A549 (cell line): ENCODE results near the gene ZNF200. TPM values are rescaled to one million over a fixed set of nuclear protein-coding genes. Genes with fewer than 3 reads are reported as not detected.
A peak's percentile ranks its signal among the peaks of the same experiment; 100 is the strongest.
"Not testable (repeated sequence)": the region's sequence is repeated elsewhere in the genome, so short reads cannot be mapped to it uniquely, and the experiment has no call there.

Experiments
- ATAC-seq, 2 experiments: fragments of 200-7000 bp in 1 of 2; fragments of >200 bp in 1 of 2; cut with Nextera tagmentation in 1 of 2; cut with Tn5 transposase in 1 of 2; 3 replicates each; pipeline versions ENCODE4 v1.8.0 to v1.9.1; 2018 to 2020; ENCODE audit warnings: mild to moderate bottlenecking in 1 of 2, moderate library complexity in 1 of 2
- CTCF ChIA-PET: fragments of 300-600 bp; sonication (Branson Sonifier 250); formaldehyde crosslinking; extraction: SDS; loops from one replicate; lab custom pipeline; 2021; ENCODE audit warnings: antibody characterized with exemption, inconsistent platforms; lab: Yijun Ruan, JAX
- POLR2A ChIA-PET: fragments of 350-600 bp; formaldehyde crosslinking; extraction: SDS; loops from one replicate; lab custom pipeline; 2021; ENCODE audit warnings: antibody characterized with exemption, inconsistent platforms; lab: Yijun Ruan, JAX
- DNase-seq, 2 experiments: peaks; one replicate each; pipeline versions ENCODE4 v3.0.0 to v3.0.0-alpha.2; 2011 to 2016; ENCODE audit warnings: low read depth in 1 of 2, low spot score in 1 of 2
- FAIRE-seq: peaks from 2 replicates; lab custom pipeline; 2011; peaks lifted over from hg19 to GRCh38; lab: Jason Lieb, UNC
- H3K27ac ChIP-seq, 2 experiments: fragments of >200 bp; sonication (Bioruptor Twin); formaldehyde crosslinking; 3 replicates each; pipeline ENCODE4 v1.5.1; 2016 to 2017
- H3K4me1 ChIP-seq: fragments of >200 bp; sonication (Bioruptor Twin); formaldehyde crosslinking; 3 replicates; pipeline ENCODE4 v1.6.1; 2016
- H3K4me2 ChIP-seq: fragments of >200 bp; sonication (Bioruptor Twin); formaldehyde crosslinking; 3 replicates; pipeline ENCODE4 v1.6.1; 2016
- H3K4me3 ChIP-seq: fragments of >200 bp; sonication (Bioruptor Twin); formaldehyde crosslinking; 3 replicates; pipeline ENCODE4 v1.5.1; 2016
- H3K9me3 ChIP-seq: fragments of >200 bp; sonication (Bioruptor Twin); formaldehyde crosslinking; 3 replicates; pipeline ENCODE4 v1.6.1; 2016
- BHLHE40 ChIP-seq: IDR thresholded peaks from 2 replicates; pipeline ENCODE4 v1.6.1; 2012; ENCODE audit warnings: low read depth, low read length, inconsistent platforms
- CHD2 ChIP-seq: fragments of 150-350 bp; IDR thresholded peaks from 2 replicates; pipeline ENCODE4 v1.6.1; 2014; ENCODE audit warnings: low read length; ENCODE audit not compliant: partially characterized antibody
- CHD4 ChIP-seq: fragments of 200-600 bp; sonication (generic); IDR thresholded peaks from 2 replicates; pipeline ENCODE4 v1.6.1; 2016; ENCODE audit warnings: antibody characterized with exemption, mild to moderate bottlenecking, borderline replicate concordance
- EHF ChIP-seq: fragments of 250-450 bp; sonication (Bioruptor Pico); IDR thresholded peaks from 2 replicates; pipeline ENCODE4 v1.5.0; 2020; ENCODE audit warnings: mild to moderate bottlenecking
- EHMT2 ChIP-seq: fragments of 200-600 bp; sonication (generic); IDR thresholded peaks from 2 replicates; pipeline ENCODE4 v1.6.1; 2016; ENCODE audit warnings: antibody characterized with exemption, low read depth, mild to moderate bottlenecking, moderate library complexity
- EP300 ChIP-seq, 2 experiments: fragments of >200 bp; sonication (Bioruptor Twin); formaldehyde crosslinking; IDR thresholded peaks; 2 replicates in 1 of 2; 3 replicates in 1 of 2; pipeline ENCODE4 v1.6.1; 2016 to 2017
- ESRRA ChIP-seq: fragments of 150-350 bp; IDR thresholded peaks from 2 replicates; pipeline ENCODE4 v1.6.1; 2014; ENCODE audit warnings: mild to moderate bottlenecking, low read length, borderline replicate concordance
- FOSL2 ChIP-seq, 2 experiments: fragments of 450-650 bp in 1 of 2; fragments of >200 bp in 1 of 2; sonication (Bioruptor Twin) in 1 of 2; formaldehyde crosslinking; IDR thresholded peaks; 2 replicates each; pipeline versions ENCODE4 v1.5.0 to v1.6.1; 2016 to 2020; ENCODE audit warnings: mild to moderate bottlenecking in 1 of 2, moderate library complexity in 1 of 2
- FOXS1 ChIP-seq: fragments of 250-450 bp; sonication (Bioruptor Pico); IDR thresholded peaks from 2 replicates; pipeline ENCODE4 v1.5.0; 2020; ENCODE audit warnings: mild to moderate bottlenecking, moderate library complexity
- GATA3 ChIP-seq: IDR thresholded peaks from 2 replicates; pipeline ENCODE4 v1.6.1; 2012; ENCODE audit warnings: borderline replicate concordance
- HEYL ChIP-seq: fragments of 250-450 bp; sonication (Bioruptor Pico); IDR thresholded peaks from 2 replicates; pipeline ENCODE4 v1.8.0; 2021; ENCODE audit warnings: mild to moderate bottlenecking, moderate library complexity
- HOXB5 ChIP-seq: fragments of 250-450 bp; sonication (Bioruptor Pico); IDR thresholded peaks from 2 replicates; pipeline ENCODE4 v1.5.0; 2020; ENCODE audit warnings: mild to moderate bottlenecking, moderate library complexity
- JUNB ChIP-seq: fragments of >200 bp; sonication (Bioruptor Twin); formaldehyde crosslinking; IDR thresholded peaks from 2 replicates; pipeline ENCODE4 v1.6.1; 2016
- KDM5A ChIP-seq: fragments of 200-600 bp; sonication (generic); IDR thresholded peaks from 2 replicates; pipeline ENCODE4 v1.6.1; 2016; ENCODE audit warnings: antibody characterized with exemption, mild to moderate bottlenecking
- MAZ ChIP-seq: fragments of 150-350 bp; IDR thresholded peaks from 2 replicates; pipeline ENCODE4 v1.6.1; 2014; ENCODE audit warnings: antibody characterized with exemption, low read depth, low read length, borderline replicate concordance
- NPAS2 ChIP-seq: fragments of 250-450 bp; sonication (Bioruptor Pico); IDR thresholded peaks from 2 replicates; pipeline ENCODE4 v1.8.0; 2022; ENCODE audit warnings: mild to moderate bottlenecking, moderate library complexity, borderline replicate concordance
- NR3C1 ChIP-seq: fragments of >200 bp; sonication (Bioruptor Twin); formaldehyde crosslinking; IDR thresholded peaks from 3 replicates; pipeline ENCODE4 v1.6.1; 2017
- PHF8 ChIP-seq: fragments of 200-600 bp; sonication (generic); IDR thresholded peaks from 2 replicates; pipeline ENCODE4 v1.6.1; 2016; ENCODE audit warnings: low read depth, mild to moderate bottlenecking, antibody characterized with exemption, moderate library complexity, borderline replicate concordance
- POLR2A ChIP-seq: IDR thresholded peaks from 2 replicates; pipeline ENCODE4 v1.6.1; 2012; ENCODE audit warnings: mild to moderate bottlenecking, low read length
- RAD21 ChIP-seq, 2 experiments: fragments of >200 bp in 1 of 2; sonication (Bioruptor Twin) in 1 of 2; formaldehyde crosslinking in 1 of 2; IDR thresholded peaks in 1 of 2; conservative IDR thresholded peaks in 1 of 2; 2 replicates in 1 of 2; 3 replicates in 1 of 2; pipeline ENCODE4 v1.6.1; 2012 to 2018; ENCODE audit warnings: inconsistent platforms in 1 of 2
- RARB ChIP-seq: fragments of 250-450 bp; sonication (Bioruptor Pico); IDR thresholded peaks from 2 replicates; pipeline ENCODE4 v1.8.0; 2021; ENCODE audit warnings: mild to moderate bottlenecking, moderate library complexity
- RFX5 ChIP-seq: fragments of 450-650 bp; IDR thresholded peaks from 2 replicates; pipeline ENCODE4 v1.7.1; 2014; ENCODE audit warnings: antibody characterized with exemption, mild to moderate bottlenecking, moderate library complexity
- TFCP2L1 ChIP-seq: fragments of 250-450 bp; sonication (Bioruptor Pico); IDR thresholded peaks from 2 replicates; pipeline ENCODE4 v1.5.0; 2021; ENCODE audit warnings: mild to moderate bottlenecking
- TP53 ChIP-seq: fragments of 250-450 bp; sonication (Bioruptor Pico); IDR thresholded peaks from 2 replicates; pipeline ENCODE4 v1.5.0; 2021; ENCODE audit warnings: mild to moderate bottlenecking, moderate library complexity
- WGBS: methylation state at CpG from one replicate; pipeline ENCODE4 v1.1.6; 2017; ENCODE audit errors: missing lambda C conversion rate; 5-methylcytosine and 5-hydroxymethylcytosine counted together
- polyA plus RNA-seq, 4 experiments: library from polyadenylated mRNA; depleted of rRNA in 3 of 4; stranded (reverse); fragments of >200 nt; fragmentation: RNase III in 1 of 4; extraction: RNeasy Plus Mini Kit Qiagen cat#74134 plus additional on column Dnase treatment in 1 of 4; gene quantifications; 2 replicates in 3 of 4; 3 replicates in 1 of 4; pipeline ENCODE4 v1.2.3, GENCODE V29; 2011 to 2017
- TF ChIP-seq, protein P1 (sequence below): fragments of 150-350 bp; IDR thresholded peaks from 2 replicates; pipeline ENCODE4 v1.6.1; 2014; ENCODE audit warnings: low read depth, mild to moderate bottlenecking, low read length
- TF ChIP-seq, protein P2 (sequence below): fragments of 450-650 bp; IDR thresholded peaks from 2 replicates; pipeline ENCODE4 v1.6.1; 2014; ENCODE audit warnings: antibody characterized with exemption
- TF ChIP-seq, protein P3 (sequence below): IDR thresholded peaks from 2 replicates; pipeline ENCODE4 v1.6.1; 2012; ENCODE audit warnings: low read depth, borderline replicate concordance
- TF ChIP-seq, protein P4 (sequence below): fragments of 250-450 bp; sonication (Bioruptor Pico); IDR thresholded peaks from 2 replicates; pipeline ENCODE4 v1.5.0; 2020; ENCODE audit warnings: low read depth, mild to moderate bottlenecking, moderate library complexity
- TF ChIP-seq, protein P5 (sequence below): IDR thresholded peaks from 2 replicates; pipeline ENCODE4 v1.6.1; 2012

ZNF200 gene
- polyA plus RNA-seq, 2 of the 4 experiments (the other 2 are of a cell fraction): 6.9 to 7.5 TPM

DNA sequence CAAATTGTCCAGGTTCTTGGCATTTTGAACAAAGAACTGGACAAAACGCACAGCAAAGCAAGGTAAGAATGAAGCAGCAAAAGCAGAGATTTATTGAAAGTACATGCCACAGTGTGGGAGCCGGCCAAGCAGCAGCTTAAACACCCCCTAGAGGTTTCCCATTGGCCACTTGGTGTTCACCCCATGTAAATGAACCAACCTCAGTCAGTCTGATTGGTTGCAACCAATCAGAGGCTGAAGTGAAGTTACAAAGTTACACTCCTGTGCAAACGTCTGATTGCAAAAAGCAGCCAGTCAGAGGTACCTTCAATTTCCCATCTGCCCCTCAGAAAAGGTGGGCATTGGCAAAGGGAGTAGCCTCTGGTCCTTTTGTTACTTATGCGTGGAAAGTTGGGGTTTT, 39.5 kb upstream of the ZNF200 start:
- Histone ChIP-seq H3K4me1 (no peaks in the 10 kb centered on the region), H3K4me2 (no peak overlapping the region), H3K4me3 (no peak overlapping the region), H3K27ac (no peak overlapping the region), H3K9me3 (peaks cover 8% of the 10 kb centered on the region; the same call in 1 of the 3 replicates)
- ChIA-PET CTCF (no interaction called here), POLR2A (no interaction called here)
- TF ChIP-seq CHD4 (no peak), FOXS1 (CRISPR knock-in tag) (no peak), JUNB (no peak), TP53 (CRISPR knock-in tag) (no peak), FOSL2 (IDR thresholded peaks at IDR 0.05) (no peak), FOSL2 (CRISPR knock-in tag; IDR thresholded peaks at IDR 0.05) (no peak), NPAS2 (CRISPR knock-in tag) (no peak), EHMT2 (no peak), NR3C1 (no peak), RAD21 (conservative IDR thresholded peaks at IDR 0.05 in 1 of 2, IDR thresholded peaks at IDR 0.05 in 1 of 2) (no peak), EP300 (IDR thresholded peaks at IDR 0.05) (no peak), RARB (CRISPR knock-in tag) (no peak), GATA3 (no peak), EHF (CRISPR knock-in tag) (no peak), HEYL (CRISPR knock-in tag) (no peak)
- TF ChIP-seq, protein P1, sequence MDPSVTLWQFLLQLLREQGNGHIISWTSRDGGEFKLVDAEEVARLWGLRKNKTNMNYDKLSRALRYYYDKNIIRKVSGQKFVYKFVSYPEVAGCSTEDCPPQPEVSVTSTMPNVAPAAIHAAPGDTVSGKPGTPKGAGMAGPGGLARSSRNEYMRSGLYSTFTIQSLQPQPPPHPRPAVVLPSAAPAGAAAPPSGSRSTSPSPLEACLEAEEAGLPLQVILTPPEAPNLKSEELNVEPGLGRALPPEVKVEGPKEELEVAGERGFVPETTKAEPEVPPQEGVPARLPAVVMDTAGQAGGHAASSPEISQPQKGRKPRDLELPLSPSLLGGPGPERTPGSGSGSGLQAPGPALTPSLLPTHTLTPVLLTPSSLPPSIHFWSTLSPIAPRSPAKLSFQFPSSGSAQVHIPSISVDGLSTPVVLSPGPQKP: no peak
- TF ChIP-seq, protein P2, sequence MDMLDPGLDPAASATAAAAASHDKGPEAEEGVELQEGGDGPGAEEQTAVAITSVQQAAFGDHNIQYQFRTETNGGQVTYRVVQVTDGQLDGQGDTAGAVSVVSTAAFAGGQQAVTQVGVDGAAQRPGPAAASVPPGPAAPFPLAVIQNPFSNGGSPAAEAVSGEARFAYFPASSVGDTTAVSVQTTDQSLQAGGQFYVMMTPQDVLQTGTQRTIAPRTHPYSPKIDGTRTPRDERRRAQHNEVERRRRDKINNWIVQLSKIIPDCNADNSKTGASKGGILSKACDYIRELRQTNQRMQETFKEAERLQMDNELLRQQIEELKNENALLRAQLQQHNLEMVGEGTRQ: no peak
- no peak for FAIRE-seq
- ATAC-seq: peak in 1 of 2 experiments; percentile 53; a peak in 1 of 6 replicates
- DNase-seq: no peak
- 43% methylated on average over 4 of the region's 4 CpGs for WGBS

DNA sequence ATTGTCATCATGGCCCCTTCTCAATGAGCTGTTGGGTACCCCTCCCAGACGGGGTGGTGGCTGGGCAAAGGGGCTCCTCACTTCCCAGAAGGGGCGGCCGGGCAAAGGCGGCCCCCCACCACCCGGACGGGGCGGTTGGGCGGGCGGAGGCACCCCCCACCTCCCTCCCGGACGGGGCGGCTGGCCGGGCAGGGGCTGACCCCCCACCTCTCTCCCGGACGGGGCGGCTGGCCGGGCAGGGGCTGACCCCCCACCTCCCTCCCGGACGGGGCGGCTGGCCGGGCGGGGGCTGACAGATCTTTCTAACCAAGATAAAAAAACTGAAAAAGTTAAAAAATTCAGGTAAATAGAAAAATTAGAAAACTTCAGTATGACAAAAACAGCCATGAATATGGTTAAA, 36.3 kb upstream of the ZNF200 start:
- ATAC-seq, H3K4me1 ChIP-seq, POLR2A ChIA-PET, H3K4me3 ChIP-seq, H3K9me3 ChIP-seq, H3K4me2 ChIP-seq, FAIRE-seq, CTCF ChIA-PET, H3K27ac ChIP-seq, DNase-seq: not testable (repeated sequence)
- WGBS: 86% methylated on average over 6 of the region's 22 CpGs

DNA sequence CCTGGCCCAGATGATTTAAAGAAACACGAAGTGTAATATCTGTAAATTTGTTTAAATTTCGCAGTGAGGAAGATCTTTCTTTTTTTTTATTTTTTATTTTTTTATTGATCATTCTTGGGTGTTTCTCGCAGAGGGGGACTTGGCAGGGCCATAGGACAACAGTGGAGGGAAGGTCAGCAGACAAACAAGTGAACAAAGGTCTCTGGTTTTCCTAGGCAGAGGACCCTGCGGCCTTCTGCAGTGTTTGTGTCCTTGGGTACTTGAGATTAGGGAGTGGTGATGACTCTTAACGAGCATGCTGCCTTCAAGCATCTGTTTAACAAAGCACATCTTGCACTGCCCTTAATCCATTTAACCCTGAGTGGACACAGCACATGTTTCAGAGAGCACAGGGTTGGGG, 35.8 kb upstream of the ZNF200 start:
- H3K9me3 ChIP-seq, CTCF ChIA-PET, H3K4me2 ChIP-seq, POLR2A ChIA-PET, H3K4me3 ChIP-seq, H3K4me1 ChIP-seq, DNase-seq, FAIRE-seq, ATAC-seq, H3K27ac ChIP-seq: not testable (repeated sequence)
- 52% methylated on average over 5 of the region's 5 CpGs for WGBS

DNA sequence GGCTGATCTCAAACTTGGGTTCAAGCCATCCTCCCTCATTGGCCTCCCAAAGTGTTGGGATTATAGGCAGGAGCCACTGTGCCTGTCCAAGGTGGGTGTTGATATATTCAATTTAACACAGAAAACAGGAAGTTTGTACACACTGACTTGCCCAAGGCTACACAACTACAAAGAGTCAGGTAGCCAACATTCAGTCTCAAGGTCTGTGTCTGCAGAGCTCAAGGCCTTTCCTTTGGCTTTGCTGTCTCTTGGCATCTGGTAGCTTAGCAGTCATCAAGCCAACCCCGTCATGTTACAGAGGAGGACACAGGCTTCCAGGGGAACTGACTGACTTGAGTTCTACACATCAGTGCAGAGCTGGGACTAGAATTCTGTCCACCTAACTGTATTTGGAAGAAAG, 33.3 kb upstream of the ZNF200 start:
- WGBS: 18% methylated on average over 1 of the region's 1 CpG
- FAIRE-seq: no peak
- no peak for TF ChIP-seq PHF8
- TF ChIP-seq, protein P3, sequence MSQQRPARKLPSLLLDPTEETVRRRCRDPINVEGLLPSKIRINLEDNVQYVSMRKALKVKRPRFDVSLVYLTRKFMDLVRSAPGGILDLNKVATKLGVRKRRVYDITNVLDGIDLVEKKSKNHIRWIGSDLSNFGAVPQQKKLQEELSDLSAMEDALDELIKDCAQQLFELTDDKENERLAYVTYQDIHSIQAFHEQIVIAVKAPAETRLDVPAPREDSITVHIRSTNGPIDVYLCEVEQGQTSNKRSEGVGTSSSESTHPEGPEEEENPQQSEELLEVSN: no peak
- TF ChIP-seq, protein P4, sequence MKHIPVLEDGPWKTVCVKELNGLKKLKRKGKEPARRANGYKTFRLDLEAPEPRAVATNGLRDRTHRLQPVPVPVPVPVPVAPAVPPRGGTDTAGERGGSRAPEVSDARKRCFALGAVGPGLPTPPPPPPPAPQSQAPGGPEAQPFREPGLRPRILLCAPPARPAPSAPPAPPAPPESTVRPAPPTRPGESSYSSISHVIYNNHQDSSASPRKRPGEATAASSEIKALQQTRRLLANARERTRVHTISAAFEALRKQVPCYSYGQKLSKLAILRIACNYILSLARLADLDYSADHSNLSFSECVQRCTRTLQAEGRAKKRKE (CRISPR knock-in tag): no peak
- TF ChIP-seq NPAS2 (CRISPR knock-in tag): no peak
- TF ChIP-seq RFX5: no peak
- TF ChIP-seq KDM5A: no peak
- TF ChIP-seq POLR2A: no peak
- TF ChIP-seq CHD2: no peak
- TF ChIP-seq, protein P5, sequence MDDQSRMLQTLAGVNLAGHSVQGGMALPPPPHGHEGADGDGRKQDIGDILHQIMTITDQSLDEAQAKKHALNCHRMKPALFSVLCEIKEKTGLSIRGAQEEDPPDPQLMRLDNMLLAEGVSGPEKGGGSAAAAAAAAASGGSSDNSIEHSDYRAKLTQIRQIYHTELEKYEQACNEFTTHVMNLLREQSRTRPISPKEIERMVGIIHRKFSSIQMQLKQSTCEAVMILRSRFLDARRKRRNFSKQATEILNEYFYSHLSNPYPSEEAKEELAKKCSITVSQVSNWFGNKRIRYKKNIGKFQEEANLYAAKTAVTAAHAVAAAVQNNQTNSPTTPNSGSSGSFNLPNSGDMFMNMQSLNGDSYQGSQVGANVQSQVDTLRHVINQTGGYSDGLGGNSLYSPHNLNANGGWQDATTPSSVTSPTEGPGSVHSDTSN: no peak
- no peak for TF ChIP-seq BHLHE40
- no peak for TF ChIP-seq HOXB5 (CRISPR knock-in tag)
- no peak for TF ChIP-seq ESRRA
- TF ChIP-seq JUNB: no peak
- TF ChIP-seq MAZ: no peak
- no peak for TF ChIP-seq TFCP2L1 (CRISPR knock-in tag)
- no peak for TF ChIP-seq EP300 (IDR thresholded peaks at IDR 0.05)

More for the DNA sequence above, 33.3 kb upstream of the ZNF200 start:
- ATAC-seq (no peak), DNase-seq (no peak)
- Histone ChIP-seq H3K4me3 (no peak overlapping the region), H3K4me2 (no peak overlapping the region), H3K27ac (no peak overlapping the region), H3K4me1 (no peaks in the 10 kb centered on the region), H3K9me3 (peaks cover 7% of the 10 kb centered on the region; the same call in 2 of the 3 replicates)
- ChIA-PET POLR2A (no interaction called here), CTCF (interaction anchor here (1.9 to 2.5 kb wide), 2 partner anchors 9 to 79 kb away, joined by 5 to 15 read pairs; no protein-coding TSS in a partner anchor)
